ENCODE data around the gene ABCA3.

DNA sequence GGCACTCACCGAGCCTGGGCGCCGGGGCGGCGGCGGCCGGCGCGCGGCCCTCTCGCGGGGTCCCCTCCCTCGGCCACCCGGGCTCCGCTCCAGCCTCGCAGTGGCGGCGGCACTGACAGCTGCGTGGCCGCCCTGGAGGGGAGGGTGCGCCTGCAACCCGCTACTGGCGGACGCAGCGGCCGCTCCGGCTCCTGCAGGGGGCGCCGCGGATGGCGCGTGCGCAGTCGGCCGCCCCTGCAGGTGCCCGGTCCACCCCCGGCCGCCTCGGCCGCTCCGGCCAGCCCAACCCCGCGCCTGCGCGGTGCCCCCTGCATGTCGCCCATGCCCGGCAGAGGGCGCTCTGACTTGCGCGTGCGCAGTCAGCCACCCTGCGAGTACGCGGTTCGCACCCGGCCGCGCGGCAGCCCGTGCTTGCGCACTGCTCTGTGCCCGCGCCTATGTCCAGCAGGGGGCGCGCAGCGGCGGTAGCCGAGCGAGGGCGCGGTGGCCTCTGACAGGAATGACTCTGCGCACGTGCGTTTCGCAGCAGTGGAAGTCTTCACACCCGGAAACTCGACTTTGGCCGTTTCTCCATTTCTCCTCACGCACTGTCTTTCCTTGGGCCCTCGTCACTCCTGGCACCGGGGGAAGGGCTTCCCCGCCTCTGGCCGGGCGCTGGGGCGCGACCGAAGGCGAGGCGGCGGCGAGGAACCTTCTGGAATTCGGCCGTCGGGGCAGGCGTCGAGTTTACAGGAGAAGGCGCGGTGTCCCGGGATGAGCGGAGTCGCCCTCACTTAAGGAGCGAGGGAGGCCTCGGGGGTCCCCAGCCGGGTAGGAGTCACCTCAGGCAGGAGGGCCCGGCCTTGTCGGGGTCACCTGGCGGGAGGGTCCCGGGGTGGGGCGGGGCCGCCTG is at the start of gene ABCA3:
- TF ChIP-seq TAF1 (IDR thresholded peaks at IDR 0.05; ENCODE audit: low read depth, low read length) = no peak
- TF ChIP-seq POLR2AphosphoS5 (IDR thresholded peaks at IDR 0.05; ENCODE audit: low read depth, low read length) = no peak
- TF ChIP-seq SPI1 (IDR thresholded peaks at IDR 0.05; ENCODE audit: low read depth, low read length) = no peak

All from GM12891 (cell line).